GOT3 (cell line): ENCODE results near the gene MBLAC2.

ENCODE experiments used
- DNase-seq: peaks from one replicate; lab custom pipeline; 2025; ENCODE audit warnings: mixed read lengths; lab: John Stamatoyannopoulos, UW

The MBLAC2 gene

GRCh38 chr5:90474235-90475107 lies at the start of gene MBLAC2, which contains the start of gene POLR3G:
TSS of gene MBLAC2 (minus strand) at chr5:90474771. CDS start at chr5:90474292, 479 bp downstream.
TSS of gene POLR3G (plus strand) at chr5:90474864. CDS start at chr5:90485568, 10,704 bp downstream.
- peak; percentile 78 for DNase-seq

GRCh38 chr5:90519081-90519480 lies 44.5 kb upstream of the MBLAC2 start:
- DNase-seq = no peak

GRCh38 chr5:90518661-90519060 lies 44.1 kb upstream of the MBLAC2 start:
- DNase-seq = no peak

GRCh38 chr5:90514520-90514919 lies 39.9 kb upstream of the MBLAC2 start:
- no peak for DNase-seq

- no peak for DNase-seq
Observed at GRCh38 chr5:90510438-90510837, 35.9 kb upstream of the MBLAC2 start.

GRCh38 chr5:90506221-90506620 lies 31.6 kb upstream of the MBLAC2 start:
- DNase-seq = no peak

- no peak for DNase-seq
Observed at GRCh38 chr5:90504743-90505142, 30.2 kb upstream of the MBLAC2 start.

DNA sequence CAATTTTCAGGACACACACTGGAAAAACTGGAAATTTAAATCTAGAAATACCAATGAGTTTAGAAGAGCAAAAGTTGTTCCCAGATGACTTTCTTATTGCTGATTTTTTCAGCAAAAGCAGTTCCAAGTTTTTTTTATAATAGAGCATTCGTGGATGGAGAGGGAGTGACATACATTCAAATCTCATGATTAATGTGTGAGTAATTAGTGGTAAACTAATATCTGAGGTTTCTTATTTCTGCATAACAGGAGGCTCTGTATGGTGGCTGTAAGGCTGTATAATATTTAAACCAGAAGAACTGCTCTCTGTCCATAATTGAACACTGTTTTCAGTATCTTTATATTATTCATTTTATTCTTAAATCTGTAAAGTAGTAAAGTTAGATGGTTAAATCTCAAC lies 29.0 kb upstream of the MBLAC2 start:
- no peak for DNase-seq

- no peak for DNase-seq
Observed at GRCh38 chr5:90495146-90495545, 20.6 kb upstream of the MBLAC2 start.

DNA sequence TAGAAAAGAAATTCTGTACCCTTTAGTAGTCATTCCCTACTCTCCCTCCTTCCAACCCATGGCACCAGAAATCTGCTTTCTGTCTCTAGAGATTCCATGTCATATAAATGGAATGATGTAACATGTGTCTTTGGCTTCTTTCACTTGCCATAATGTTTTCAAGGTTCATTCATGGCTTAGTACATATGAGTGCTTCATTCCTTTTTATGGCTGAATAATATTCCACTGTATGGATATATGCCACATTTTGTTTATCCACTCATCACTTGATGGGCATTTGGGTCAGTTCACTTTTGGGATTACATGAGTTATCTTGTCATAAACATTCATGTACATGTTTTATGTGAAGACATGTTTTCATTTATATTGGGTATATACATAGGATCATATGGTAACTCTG lies 19.5 kb upstream of the MBLAC2 start:
- no peak for DNase-seq

- no peak for DNase-seq
Observed at GRCh38 chr5:90488791-90489190, 14.2 kb upstream of the MBLAC2 start.

- no peak for DNase-seq
Observed at GRCh38 chr5:90484540-90484939, 10.0 kb upstream of the MBLAC2 start.

DNA sequence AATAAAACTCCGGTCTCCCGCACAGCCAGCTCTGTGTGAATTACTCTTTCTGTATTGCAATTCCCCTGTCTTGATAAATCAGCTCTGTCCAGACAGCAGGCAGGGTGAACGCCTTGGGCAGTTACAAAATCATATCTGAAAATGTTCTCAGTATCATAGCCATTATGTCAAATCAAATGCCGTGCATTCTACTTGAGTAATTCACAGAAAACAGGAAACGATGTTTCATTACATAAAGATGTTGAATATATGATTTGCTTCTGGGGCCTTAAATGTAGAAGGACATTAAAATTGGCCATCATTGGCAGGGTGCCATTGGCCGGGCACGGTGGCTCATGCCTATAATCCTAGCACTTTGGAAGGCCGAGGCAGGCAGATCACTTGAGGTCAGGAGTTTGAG lies 8.6 kb upstream of the MBLAC2 start:
- no peak for DNase-seq

- no peak for DNase-seq
Observed at GRCh38 chr5:90480699-90481098, 6.1 kb upstream of the MBLAC2 start.

GRCh38 chr5:90479611-90480385 lies 5.2 kb upstream of the MBLAC2 start:
- no peak for DNase-seq

- DNase-seq = no peak
Observed at GRCh38 chr5:90477621-90478215, 3.1 kb upstream of the MBLAC2 start.

- DNase-seq = no peak
Observed at GRCh38 chr5:90477073-90477472, 2.5 kb upstream of the MBLAC2 start.

DNA sequence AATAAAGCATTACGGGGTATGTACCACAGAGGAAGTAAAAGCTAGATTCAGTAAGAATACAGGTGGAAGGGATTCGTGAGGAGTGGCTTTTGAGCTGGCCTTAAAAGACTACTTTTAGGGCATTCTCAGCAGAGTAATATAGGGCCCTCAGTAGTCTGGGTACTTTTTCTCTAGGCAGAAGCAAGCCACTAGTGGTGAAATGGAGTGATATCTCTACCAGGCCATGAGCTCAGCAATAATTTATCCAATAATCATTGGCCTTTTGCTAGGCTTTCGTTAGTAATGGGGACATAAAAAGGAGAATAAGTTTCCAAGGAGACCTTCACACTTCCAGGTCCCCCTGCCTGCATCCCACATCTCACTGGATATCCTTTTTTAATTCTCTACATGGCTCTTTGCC lies 1.8 kb upstream of the MBLAC2 start:
- DNase-seq = no peak

- DNase-seq = no peak
Observed at GRCh38 chr5:90475436-90475980, 937 bp upstream of the MBLAC2 start.

GRCh38 chr5:90473396-90474234 lies 956 bp downstream of the MBLAC2 start:
- DNase-seq = no peak

DNA sequence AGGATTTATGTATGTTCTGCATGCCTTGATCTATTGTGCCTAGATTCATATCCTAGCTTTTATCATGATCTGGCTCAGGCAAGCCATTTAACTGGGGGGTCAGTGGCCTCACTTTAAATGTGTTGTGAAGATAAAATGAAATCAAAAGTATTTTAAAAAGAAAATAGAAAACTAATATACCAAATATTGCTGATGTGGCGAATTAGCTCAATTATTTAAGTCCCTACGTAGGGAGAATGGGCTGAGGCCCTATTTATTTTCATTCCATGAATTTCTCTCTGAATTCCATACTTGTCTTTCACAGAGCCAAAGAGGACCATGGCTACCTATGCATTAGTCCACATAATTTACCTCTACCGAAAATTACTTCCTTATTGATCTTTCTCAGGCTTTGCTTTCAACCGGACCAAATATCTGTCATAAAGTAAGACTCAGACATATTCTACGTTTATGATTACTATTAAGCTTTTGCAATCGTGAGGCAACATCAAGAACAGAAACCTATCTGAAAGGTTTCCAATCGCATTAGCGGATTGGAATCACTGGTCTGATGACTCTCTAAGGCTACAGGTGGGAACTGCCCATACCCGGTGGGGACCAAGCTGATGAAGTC lies 1.7 kb downstream of the MBLAC2 start:
- DNase-seq = no peak
